HAP-1 (cell line): Measurements from ENCODE around the gene MAPK8IP1.
"Not testable (repeated sequence)": the region's sequence is repeated elsewhere in the genome, so short reads cannot be mapped to it uniquely, and the experiment has no call there.

Source experiments
- DNase-seq, 2 experiments: peaks; one replicate each; pipeline ENCODE4 v3.0.0-alpha.2; 2016 to 2020; ENCODE audit warnings: low spot score in 2 of 2
- H3K27me3 ChIP-seq: fragments of 250-450 bp; sonication (Bioruptor Pico); 2 replicates; pipeline ENCODE4 v1.5.1; 2020; ENCODE audit warnings: low read depth, mild to moderate bottlenecking, moderate library complexity
- H3K36me3 ChIP-seq: fragments of 250-450 bp; sonication (Bioruptor Pico); replicated peaks from 2 replicates; pipeline ENCODE4 v1.5.1; 2020; ENCODE audit warnings: mild to moderate bottlenecking
- H3K4me1 ChIP-seq: fragments of 250-450 bp; sonication (Bioruptor Pico); 2 replicates; pipeline ENCODE4 v1.5.1; 2020; ENCODE audit warnings: mild to moderate bottlenecking
- H3K4me3 ChIP-seq: fragments of 250-450 bp; sonication (Bioruptor Pico); 2 replicates; pipeline ENCODE4 v1.5.1; 2020; ENCODE audit warnings: mild to moderate bottlenecking, moderate library complexity
- H3K9me3 ChIP-seq: fragments of 250-450 bp; sonication (Bioruptor Pico); 2 replicates; pipeline ENCODE4 v1.5.1; 2020; ENCODE audit warnings: mild to moderate bottlenecking, moderate library complexity
- in situ Hi-C: fragments of 300-500 bp; cut with MboI; formaldehyde crosslinking; loops from 3 replicates; pipeline ENCODE4 v1.14.3; 2020; ENCODE audit warnings: low sequenced_read_pairs, inconsistent platforms, mixed read lengths

The MAPK8IP1 gene

DNA sequence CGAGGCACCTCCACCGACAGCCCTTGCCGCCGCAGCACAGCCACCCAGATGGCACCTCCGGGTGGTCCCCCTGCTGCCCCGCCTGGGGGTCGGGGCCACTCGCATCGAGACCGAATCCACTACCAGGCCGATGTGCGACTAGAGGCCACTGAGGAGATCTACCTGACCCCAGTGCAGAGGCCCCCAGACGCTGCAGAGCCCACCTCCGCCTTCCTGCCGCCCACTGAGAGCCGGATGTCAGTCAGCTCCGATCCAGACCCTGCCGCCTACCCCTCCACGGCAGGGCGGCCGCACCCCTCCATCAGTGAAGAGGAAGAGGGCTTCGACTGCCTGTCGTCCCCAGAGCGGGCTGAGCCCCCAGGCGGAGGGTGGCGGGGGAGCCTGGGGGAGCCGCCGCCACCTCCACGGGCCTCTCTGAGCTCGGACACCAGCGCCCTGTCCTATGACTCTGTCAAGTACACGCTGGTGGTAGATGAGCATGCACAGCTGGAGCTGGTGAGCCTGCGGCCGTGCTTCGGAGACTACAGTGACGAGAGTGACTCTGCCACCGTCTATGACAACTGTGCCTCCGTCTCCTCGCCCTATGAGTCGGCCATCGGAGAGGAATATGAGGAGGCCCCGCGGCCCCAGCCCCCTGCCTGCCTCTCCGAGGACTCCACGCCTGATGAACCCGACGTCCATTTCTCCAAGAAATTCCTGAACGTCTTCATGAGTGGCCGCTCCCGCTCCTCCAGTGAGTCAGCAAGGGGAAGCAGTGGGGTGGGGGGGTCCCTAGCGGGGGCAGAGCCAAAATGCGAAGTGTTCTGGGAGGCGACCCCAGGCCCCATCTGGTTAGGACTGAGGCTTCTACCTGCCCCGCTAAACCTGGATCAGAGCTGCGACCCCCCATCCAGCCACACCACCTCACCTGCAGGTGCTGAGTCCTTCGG is 17.3 kb downstream of the MAPK8IP1 start:
- H3K27me3 ChIP-seq: no peaks in the 10 kb centered on the region
- DNase-seq: no peak
- in situ Hi-C loops: loop anchor here (10.0 kb wide), 1 partner anchor 62 kb away; no protein-coding TSS in a partner anchor
- H3K9me3 ChIP-seq: no peaks in the 10 kb centered on the region
- peaks cover 6% of the 10 kb centered on the region for H3K4me1 ChIP-seq
- H3K36me3 ChIP-seq: no peaks in the 10 kb centered on the region; the same call in 1 of the 2 replicates
- H3K4me3 ChIP-seq: no peak overlapping the region

DNA sequence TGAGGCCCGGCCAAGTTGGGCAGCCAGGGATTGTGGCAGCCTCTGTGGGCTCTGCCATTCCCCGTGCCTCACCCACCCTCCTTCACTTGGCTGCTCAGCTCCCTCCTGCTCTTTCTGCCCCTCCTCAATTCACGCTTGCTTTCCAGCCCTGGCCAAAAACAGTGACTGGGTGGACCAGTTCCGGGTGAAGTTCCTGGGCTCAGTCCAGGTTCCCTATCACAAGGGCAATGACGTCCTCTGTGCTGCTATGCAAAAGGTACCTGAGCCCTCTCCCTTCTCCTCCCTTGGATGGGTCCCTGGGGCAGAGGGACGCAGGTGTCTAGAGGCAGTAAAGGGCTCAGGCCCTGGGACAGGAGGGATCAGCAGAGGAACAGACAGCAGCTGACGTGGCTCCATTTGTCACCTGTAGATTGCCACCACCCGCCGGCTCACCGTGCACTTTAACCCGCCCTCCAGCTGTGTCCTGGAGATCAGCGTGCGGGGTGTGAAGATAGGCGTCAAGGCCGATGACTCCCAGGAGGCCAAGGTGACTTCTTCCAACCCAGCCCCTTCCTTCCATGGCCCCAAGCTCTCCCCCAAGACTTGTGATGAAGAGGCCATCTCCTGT is 19.0 kb downstream of the MAPK8IP1 start:
- DNase-seq: no peak
- no peak overlapping the region for H3K4me3 ChIP-seq
- in situ Hi-C loops: loop anchor here (10.0 kb wide), 1 partner anchor 60 kb away; no protein-coding TSS in a partner anchor
- no peaks in the 10 kb centered on the region for H3K27me3 ChIP-seq
- H3K36me3 ChIP-seq: no peaks in the 10 kb centered on the region; the same call in none of the 2 replicates
- peaks cover 1% of the 10 kb centered on the region for H3K4me1 ChIP-seq
- H3K9me3 ChIP-seq: no peaks in the 10 kb centered on the region

DNA sequence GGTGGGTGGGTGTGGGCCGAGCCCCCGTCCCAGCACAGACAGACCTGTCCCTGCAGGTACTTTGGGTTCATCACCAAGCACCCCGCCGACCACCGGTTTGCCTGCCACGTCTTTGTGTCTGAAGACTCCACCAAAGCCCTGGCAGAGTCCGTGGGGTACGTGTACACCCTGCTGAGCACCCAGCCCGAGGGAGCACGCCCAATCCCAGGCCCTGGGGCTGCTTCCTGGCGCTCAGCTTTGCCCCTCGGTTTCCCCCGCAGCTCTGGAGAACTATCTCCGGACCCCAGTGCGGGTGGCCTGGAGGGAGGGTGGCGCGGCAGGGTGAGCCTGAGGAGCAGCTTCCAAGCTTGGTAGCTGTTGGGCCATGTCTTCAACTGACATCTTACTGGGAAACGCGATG is 19.6 kb downstream of the MAPK8IP1 start:
- no peaks in the 10 kb centered on the region for H3K4me1 ChIP-seq
- in situ Hi-C loops: loop anchor here (10.0 kb wide), 1 partner anchor 60 kb away; no protein-coding TSS in a partner anchor
- no peak for DNase-seq
- H3K27me3 ChIP-seq: no peaks in the 10 kb centered on the region
- H3K4me3 ChIP-seq: no peak overlapping the region
- H3K36me3 ChIP-seq: no peaks in the 10 kb centered on the region; the same call in none of the 2 replicates
- no peaks in the 10 kb centered on the region for H3K9me3 ChIP-seq

DNA sequence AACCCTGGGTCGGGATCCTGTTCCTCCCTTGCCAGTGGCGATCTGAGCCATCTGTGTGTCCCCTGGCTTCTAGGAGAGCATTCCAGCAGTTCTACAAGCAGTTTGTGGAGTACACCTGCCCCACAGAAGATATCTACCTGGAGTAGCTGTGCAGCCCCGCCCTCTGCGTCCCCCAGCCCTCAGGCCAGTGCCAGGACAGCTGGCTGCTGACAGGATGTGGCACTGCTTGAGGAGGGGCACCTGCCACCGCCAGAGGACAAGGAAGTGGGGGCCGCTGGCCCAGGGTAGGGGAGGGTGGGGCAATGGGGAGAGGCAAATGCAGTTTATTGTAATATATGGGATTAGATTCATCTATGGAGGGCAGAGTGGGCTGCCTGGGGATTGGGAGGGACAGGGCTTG is 20.1 kb downstream of the MAPK8IP1 start:
- H3K9me3 ChIP-seq, H3K4me1 ChIP-seq, H3K36me3 ChIP-seq, DNase-seq, H3K27me3 ChIP-seq, H3K4me3 ChIP-seq: not testable (repeated sequence)
- in situ Hi-C loops: loop anchor here (10.0 kb wide), 1 partner anchor 59 kb away; no protein-coding TSS in a partner anchor

DNA sequence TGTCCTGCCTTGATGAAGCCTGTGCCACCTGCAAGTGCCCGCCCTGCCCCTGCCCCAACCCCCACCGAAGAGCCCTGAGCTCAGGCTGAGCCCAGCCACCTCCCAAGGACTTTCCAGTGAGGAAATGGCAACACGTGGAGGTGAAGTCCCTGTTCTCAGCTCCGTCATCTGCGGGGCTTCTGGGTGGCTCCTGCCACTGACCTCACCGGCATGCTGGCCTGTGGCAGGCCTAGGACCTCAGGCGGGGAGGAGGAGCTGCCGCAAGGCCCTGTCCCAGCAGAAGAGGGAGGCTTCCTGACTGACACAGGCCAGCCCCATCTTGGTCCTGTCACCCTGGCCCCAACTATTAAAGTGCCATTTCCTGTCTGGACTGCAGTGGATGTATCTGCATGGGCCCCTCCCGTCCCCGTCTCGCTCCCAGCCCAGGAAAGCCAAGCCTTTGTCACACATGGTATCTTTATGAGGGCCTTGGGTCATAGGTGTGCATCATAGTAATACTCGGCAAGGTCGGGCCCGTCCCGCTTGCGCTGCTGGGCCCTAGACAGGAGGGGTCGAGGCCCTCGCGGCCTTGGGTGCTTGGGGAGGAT is 20.7 kb downstream of the MAPK8IP1 start:
- in situ Hi-C loops: loop anchor here (10.0 kb wide), 1 partner anchor 59 kb away; no protein-coding TSS in a partner anchor
- Histone ChIP-seq H3K27me3 (no peaks in the 10 kb centered on the region), H3K4me1 (no peaks in the 10 kb centered on the region), H3K4me3 (no peak overlapping the region), H3K36me3 (no peaks in the 10 kb centered on the region; the same call in none of the 2 replicates), H3K9me3 (no peaks in the 10 kb centered on the region)
- no peak for DNase-seq

DNA sequence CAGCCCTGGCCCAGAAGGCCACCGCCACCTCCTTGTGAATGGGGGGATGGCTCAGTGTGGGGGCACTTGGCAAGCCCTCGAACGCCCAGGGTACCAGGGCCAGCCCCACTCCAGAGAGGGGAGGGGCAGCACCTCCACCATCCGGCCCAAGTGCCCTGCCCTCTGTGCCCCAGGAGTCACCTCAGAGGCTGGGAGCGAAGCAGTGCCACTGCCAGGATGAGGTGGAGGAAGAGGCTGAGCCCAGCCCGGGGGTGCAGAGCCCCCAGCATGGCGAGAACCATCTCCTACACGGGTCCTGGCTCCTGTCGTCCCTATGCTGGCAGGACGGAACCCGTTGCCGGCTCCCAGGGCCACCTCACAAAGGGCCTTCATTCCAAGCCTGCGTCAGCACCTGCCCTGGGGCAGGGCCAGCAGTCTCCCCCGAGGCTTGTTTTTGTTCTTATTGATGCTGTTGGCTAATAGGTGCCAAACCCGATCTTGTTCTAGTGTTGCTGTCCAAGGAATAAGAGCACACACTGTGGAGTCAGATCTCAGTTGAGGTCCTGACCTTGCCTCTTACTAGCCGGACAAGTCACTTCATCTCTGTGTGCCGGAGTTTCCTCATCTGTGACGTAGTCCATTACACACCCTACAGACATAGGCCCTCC is 21.6 kb downstream of the MAPK8IP1 start, which contains the start of gene FREY1:
Gene FREY1 (minus strand): TSS at position 307 of the 647 bp plus-strand sequence. CDS start 26 bp downstream, at position 281.
- no peaks in the 10 kb centered on the region for H3K9me3 ChIP-seq
- H3K27me3 ChIP-seq: no peaks in the 10 kb centered on the region
- no peak for DNase-seq
- H3K4me1 ChIP-seq: no peaks in the 10 kb centered on the region
- H3K4me3 ChIP-seq: no peak within 1 kb of the TSS
- H3K36me3 ChIP-seq: no peaks in the 10 kb centered on the region; the same call in none of the 2 replicates
- in situ Hi-C loops: loop anchor here (10.0 kb wide), 1 partner anchor 58 kb away; no protein-coding TSS in a partner anchor

DNA sequence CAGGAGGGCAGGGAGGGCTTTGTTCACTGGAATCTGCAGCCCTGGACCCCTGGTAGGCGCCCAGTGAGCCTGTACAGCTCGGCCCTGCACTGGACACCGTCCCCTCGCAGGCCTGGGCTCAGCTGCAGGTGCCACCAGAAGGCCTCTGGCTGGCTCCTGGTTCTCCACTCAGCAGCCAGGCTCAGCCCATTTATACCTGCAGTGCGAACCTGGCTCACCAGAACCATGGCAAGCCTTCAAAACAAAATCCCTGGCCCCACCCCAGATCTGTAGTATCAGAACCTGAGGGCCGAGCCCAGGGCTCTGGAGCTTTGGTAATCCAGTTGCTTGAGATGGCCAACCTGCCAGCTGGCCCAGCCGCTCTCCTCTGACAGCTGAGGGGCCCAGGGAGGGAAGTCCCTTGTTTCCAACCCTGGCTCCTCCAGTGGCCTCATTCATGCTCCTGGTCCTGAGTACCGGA is 22.5 kb downstream of the MAPK8IP1 start:
- Histone ChIP-seq H3K4me3 (no peak overlapping the region), H3K9me3 (no peaks in the 10 kb centered on the region), H3K27me3 (no peaks in the 10 kb centered on the region), H3K36me3 (peaks cover 1% of the 10 kb centered on the region), H3K4me1 (no peaks in the 10 kb centered on the region)
- in situ Hi-C loops: loop anchor here (10.0 kb wide), 1 partner anchor 57 kb away; no protein-coding TSS in a partner anchor
- DNase-seq: no peak

DNA sequence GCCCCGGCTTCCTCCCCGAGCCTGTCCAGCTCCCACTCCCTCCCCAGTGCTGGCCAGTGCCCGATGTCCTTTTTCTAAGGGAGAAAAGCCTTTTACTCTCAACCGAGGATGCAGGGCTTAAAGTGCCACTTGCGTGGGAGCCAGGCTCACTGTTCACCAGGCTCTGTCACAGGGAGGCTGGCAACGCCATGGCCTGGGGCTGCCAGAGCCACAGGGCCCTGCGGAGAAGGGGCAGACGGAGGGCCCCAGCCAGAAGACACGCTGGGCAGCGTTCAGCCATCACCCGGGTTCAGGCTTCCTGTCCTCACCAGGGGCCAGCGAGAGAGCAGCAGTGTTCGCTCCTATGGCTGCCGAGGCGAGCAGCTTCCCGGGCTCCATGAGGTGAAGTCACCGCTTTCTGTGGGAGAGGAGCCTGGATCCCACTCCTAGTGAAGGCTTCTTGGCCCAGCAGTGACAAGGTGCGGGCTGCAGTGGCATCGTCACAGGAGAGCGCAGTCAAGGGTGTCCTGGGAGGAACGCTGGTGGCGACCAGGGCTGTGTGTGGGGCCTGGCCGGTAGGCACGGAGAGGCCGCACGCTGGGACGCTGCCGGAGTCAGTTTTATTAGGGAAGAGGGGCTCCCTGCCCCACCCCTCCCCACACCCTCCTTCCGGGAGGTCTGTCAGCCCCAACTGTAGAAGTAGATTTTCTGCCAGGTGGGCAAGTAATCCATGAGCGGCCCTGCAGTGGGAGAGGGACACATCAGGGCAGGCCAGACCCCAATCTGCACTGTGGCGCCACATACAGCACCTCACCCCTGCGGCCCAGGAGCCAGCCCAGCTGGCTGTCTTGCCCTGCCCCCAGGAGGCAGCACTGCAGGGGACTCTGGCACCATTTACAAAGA is 24.4 kb downstream of the MAPK8IP1 start:
- no peak for DNase-seq
- Histone ChIP-seq H3K27me3 (no peaks in the 10 kb centered on the region), H3K9me3 (no peaks in the 10 kb centered on the region), H3K36me3 (peaks cover 18% of the 10 kb centered on the region), H3K4me1 (no peaks in the 10 kb centered on the region), H3K4me3 (no peak overlapping the region)
- in situ Hi-C loops: loop anchor here (10.0 kb wide), 1 partner anchor 55 kb away; no protein-coding TSS in a partner anchor

DNA sequence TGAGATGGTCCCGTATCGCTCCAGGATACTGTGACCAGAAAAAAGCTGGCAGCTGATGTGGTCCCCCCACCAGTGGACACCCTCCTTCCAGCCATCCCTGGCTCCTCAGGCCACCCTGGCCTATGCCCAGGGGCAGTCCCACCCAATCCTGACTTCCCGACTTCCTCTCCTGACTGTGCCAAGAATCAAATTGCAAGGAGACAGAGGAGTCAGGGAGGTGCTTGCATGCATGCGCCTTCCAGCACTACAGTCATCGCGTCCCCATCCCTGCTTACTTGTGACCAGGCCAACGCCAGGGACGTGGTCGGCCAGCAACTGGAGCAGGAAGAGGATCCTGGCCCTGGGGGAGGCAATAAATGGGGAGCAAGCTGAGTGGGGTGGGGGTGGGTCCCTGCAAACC is 25.2 kb downstream of the MAPK8IP1 start:
- H3K4me3 ChIP-seq: no peak overlapping the region
- in situ Hi-C loops: no loop called here

DNA sequence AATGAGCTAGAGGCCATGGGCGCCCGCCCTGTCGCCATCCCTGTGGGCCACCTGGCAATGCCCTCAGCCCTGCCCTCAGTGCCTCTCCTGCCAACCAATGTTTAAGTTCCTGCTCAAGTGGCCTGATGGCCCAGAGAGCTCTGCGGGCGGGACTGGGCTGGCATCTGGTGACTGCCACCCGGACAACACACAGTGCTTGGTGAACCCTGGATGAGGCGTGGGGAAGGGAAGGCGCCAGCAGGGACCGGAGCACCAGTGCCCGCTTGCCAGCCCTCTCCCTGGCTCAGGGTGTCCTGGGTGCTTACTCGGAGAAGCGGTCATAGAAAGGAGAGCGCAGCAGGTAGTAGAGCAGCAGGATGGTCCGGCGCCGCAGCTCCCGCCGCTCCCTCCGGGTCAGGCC is 28.1 kb downstream of the MAPK8IP1 start:
- H3K4me1 ChIP-seq: peaks cover 4% of the 10 kb centered on the region; the same call in 1 of the 2 replicates
- peaks cover 21% of the 10 kb centered on the region for H3K36me3 ChIP-seq
- in situ Hi-C loops: no loop called here
- no peak overlapping the region for H3K4me3 ChIP-seq
- no peaks in the 10 kb centered on the region for H3K9me3 ChIP-seq
- no peak for DNase-seq
- H3K27me3 ChIP-seq: no peaks in the 10 kb centered on the region

More for the DNA sequence above, 25.2 kb downstream of the MAPK8IP1 start:
- Histone ChIP-seq H3K27me3 (no peaks in the 10 kb centered on the region), H3K36me3 (peaks cover 21% of the 10 kb centered on the region), H3K9me3 (no peaks in the 10 kb centered on the region), H3K4me1 (no peaks in the 10 kb centered on the region)
- DNase-seq: no peak

DNA sequence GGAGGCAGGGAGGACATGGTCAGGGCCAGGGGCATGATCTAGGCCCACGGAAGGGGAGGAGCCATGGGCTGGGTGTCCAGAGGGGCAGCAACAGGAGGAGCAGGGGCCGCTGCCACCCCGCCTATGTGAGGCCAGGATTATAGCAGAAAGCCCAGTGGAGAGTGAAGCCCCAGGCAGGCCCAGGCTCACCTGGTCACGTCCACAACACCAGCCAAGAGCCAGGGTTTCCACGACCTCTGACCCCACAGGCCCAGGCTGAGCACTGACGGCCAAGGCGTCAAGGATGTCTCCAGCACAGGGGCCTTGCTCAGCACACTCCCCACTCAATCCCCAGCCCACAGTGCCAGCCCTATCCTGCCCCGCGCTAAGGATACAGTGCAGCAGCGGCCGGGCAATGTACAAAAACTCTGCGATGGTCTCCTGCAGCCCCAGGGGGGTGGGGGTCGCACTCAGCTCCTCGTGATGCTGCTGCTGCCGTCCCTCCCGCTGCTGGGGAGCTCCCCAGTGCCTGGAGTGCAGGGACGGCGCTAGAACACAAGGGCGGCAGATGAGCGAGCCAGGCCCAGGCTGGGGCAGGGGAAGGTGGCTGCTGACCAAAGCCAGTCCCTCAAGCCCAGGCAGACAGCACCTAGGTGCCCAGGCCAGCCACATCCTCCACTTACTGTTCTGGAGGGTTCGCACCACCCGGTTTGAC is 28.6 kb downstream of the MAPK8IP1 start:
- Histone ChIP-seq H3K9me3 (no peaks in the 10 kb centered on the region), H3K27me3 (no peaks in the 10 kb centered on the region), H3K4me1 (peaks cover 7% of the 10 kb centered on the region), H3K36me3 (peaks cover 21% of the 10 kb centered on the region), H3K4me3 (no peak overlapping the region)
- no peak for DNase-seq
- in situ Hi-C loops: no loop called here

DNA sequence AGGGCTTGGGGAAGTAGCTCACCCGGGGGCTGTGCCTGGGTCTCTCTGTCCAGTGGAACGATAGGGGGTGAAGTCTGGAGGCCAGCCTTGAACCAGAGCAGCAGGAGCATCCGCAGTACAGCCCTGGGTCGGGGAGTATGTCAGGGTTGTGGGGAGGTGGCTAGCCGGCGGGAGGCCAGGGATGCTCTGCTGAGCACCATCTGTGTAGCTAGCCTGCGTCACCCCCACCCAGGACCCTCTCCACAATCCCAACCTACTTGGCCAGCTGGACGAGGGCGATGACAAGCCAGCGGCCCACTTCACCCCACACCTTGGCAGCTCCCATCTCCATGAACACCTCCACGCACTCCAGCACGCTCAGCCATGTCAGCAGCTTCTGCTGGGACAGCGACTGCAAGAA is 30.0 kb downstream of the MAPK8IP1 start:
- in situ Hi-C loops: no loop called here
- H3K36me3 ChIP-seq: peaks cover 21% of the 10 kb centered on the region
- peaks cover 11% of the 10 kb centered on the region for H3K4me1 ChIP-seq
- no peak for DNase-seq
- no peaks in the 10 kb centered on the region for H3K9me3 ChIP-seq
- H3K27me3 ChIP-seq: no peaks in the 10 kb centered on the region
- H3K4me3 ChIP-seq: no peak overlapping the region
